ENCODE measurements around the gene CERKL.

CERKL gene

DNA sequence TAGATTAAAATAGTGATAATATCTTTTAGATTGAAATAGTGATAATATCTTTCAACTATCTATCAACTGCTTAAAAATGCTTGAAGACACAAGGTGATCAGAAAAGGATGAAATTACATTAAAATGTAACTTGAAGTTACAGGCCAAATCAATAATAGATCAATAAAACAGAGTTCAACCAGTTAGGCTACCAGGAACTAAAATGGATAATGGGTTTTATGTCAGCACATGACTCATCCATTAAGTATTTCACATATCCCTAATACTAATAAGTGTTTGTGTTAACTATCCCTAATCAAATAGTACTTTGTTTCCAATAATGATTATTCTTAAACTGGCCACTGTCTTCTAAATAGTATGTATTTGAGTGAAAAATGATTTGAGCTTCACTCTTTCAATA, 33.7 kb downstream of the CERKL start:
- no peak for DNase-seq

DNA sequence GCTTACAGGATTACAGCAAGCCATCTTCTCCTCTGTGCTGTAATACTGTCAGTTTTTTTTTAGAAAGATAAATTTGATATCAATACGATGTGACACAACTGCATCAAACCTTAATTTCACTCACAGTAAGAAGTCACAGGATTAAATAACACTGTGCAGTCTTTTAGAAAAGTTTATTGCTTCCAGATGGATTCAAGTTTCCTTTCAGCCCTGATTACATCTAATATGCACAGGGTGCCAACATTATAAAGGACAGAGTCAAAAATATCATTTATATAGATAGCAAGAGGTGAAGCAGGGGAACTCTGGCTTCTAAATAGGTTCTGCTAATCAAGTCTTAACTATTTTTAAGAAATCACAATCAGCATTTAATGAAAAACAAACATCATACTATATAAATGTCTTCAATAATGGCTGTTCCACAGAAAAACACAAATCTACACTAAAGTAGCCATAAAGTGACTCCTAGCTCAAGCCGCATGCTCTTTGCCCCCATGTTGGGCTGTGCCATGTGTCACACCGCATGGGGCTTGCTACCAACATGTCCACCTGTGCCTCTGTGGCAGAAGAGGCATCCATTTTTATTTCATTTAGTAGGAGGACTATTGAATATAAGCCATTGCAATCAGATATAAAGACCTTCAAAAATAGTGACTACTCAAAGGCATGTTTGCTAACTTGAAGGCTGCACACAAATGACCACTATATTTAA, 35.0 kb downstream of the CERKL start:
- no peak for DNase-seq

DNA sequence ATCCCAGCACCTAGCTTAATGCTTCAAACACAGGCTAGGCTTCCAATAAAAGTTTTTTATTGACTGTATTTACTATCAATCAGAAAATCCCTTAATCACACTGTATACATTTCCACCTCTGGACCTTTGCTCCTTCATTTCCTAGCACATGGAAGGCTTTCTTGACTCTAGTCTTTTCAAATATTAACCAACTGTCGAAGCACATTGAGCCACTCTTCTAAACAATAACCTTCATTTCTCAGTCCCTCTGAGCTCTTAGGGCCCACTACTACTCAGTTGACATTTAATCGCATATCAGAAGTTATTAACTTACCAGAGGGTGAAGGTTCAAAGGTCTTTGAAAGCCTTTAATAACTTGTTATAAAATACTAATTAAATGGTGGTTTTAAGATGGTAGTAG, 37.4 kb downstream of the CERKL start:
- DNase-seq, result no peak

DNA sequence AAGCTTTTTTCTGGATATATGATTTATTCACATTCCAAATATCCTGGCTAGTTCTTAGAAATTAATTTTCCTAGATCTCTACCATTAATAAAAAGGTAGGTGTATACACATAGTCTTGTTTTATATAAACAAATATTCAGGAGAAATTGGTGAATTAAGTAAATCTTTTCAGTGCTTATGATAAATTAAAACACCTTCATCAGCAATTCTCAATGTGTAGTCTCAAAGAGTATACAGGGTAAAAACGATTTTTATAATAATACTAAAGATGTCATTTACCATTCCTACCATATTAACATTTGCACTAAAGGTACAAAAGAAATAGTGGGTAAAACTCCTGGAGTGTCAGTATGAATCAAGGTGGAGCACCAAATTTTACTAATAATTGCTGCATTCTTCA, 40.2 kb downstream of the CERKL start:
- DNase-seq, result no peak

DNA sequence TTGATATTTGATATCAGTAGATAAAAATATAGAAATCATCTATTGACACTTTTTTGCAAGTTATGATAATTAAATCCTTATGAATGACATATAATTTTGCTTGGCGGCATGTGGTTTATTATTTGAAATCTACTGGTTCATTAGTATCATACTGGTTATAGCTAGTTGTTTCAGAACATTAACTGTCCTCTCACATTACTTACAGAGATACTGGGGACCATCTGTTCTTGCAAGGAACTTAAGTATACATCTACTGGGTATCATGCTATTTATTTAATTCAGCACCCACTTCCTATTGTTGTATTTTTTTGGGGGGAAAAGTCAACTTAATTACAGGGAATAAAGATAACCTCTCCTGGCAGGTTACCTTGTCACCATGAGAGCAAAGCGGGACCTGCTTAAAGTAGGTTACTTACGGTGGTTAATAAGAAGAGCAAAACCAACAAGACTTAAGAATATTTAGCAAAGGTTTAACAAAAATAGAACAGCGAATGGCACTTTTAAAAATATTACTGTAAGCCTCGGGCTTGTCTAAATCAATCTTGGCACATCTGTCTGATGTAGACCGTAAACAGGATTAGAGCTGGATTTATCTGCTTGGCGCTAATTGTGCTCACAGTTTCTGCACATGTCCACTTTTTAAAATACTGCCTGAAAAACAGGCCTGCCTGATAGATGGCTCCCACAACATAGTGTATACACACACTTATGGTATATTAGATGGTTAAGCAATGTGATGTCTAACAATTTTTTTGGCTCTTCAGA, 41.8 kb downstream of the CERKL start:
- DNase-seq, result no peak

DNA sequence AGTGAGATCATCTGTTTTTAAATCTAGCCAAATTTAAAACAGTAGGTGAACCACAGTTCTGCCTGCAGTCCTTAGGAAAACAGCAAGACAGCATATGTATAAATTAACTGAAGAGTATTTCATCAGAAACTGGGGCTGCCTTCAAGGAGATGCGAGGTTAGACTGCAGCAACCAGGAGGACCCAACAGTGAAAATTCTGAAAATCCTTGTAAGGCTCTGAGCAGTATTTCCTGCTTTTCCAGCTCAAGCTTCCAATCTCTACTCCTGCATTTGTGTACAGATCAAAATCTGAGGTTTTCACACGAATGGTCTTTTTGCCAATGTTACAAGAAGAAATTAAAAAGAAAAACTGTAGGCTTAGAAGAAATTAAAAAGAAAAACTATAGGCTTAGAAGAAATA, 43.7 kb downstream of the CERKL start:
- DNase-seq, result no peak

DNA sequence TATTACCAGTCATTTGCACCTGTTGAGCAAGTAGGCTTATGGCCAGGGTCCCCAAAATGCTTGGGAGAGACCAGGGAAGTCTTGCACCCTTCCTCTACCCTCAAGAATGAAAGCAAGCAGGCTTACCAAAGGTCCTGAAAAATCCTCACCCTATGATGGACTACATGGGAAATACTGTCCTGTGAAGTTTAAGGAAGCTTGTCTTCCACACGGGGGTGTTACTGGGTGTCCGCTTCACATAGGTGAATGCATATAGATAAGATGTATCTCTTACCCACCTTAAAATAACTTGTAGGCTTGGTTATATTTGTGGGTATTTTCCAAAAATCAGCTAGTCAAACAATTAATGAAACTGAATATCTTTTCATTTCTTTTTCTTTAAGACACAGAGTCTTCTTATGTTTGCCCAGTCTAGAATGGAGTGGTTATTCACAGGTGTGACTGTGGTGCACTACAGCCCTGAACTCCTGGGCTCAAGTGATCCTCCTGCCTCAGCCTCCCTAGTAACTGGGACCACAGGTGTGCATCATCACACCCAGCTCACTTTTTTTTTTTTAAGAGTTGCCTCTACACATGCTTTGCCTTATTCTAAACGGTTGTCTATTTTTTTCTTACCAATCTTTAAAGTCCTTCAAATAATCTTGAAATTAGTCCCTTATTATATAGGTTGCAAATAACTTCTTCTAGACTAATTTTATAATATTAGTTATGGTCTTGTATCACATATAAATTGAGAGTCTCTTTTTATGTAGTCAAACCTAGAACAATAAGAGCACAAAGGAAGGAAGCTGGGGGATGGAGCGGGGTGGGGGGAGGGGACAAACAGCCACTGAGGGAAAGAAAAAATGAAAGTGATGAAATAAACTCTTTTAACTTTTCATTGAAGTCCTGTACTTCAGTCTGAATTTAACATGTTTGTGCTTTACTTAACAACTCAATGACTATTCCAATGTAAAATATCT, 49.0 kb downstream of the CERKL start:
- no peak for DNase-seq

DNA sequence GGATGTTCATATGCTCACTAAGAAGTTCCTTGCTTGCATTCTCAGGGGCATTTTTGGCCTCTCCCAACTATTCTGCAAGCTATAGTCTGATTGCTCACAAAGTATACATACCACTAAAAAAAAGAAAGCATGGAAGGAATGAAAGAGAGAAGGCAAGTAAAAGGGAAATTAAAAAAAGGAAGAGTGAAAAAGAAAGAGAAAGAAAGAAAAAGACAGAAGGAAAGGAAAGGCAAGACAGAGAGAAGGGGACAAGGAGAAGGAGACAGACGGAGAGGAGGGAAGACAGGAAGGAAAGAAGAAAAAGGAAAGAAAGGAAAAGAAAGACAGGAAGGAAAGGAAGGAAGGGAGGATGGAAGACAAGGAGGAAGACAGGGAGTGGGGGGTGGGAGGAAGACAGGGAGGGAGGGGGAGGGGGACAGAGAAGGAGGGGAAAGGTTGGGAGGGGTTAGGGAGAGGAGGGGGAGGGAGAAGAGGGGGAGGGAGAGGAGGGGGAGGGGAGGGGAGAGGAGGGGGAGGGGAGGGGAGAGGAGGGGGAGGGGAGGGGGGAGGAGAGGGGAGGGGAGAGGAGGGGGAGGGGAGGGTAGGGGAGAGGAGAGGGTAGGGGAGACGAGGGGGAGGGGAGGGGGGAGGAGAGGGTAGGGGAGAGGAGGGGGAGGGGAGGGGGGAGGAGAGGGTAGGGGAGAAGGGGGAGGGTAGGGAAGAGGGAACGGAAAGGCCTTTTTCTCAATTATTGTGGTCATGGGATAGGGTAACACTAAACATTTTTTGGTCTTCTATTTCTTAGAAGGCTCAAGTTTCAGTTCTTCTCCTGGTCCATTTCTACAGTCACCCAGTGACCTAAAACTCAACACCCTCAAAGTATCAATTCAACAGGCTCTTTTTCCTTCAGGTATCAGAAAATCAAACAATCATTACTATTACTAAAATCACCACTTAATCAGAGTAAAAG, 50.7 kb downstream of the CERKL start:
- no peak for DNase-seq

DNA sequence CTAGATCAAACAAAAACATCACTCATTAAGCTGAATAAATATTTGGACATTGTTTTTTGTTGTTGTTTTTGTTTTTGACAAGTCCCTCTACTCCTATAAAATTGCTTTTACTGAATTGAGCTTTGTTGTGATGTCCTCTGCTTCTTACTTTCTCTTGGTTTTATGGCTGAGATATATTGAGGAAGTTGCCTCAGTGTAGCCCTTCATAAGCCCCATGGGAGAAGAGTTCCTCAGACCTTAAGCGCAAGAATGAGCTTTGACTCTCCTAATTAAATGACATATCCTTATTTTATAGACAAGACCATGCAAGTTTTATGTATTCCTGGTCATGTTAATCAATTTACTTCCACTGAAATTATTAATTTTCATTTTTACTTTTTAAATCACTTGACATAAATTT, 54.9 kb downstream of the CERKL start:
- DNase-seq, result no peak

DNA sequence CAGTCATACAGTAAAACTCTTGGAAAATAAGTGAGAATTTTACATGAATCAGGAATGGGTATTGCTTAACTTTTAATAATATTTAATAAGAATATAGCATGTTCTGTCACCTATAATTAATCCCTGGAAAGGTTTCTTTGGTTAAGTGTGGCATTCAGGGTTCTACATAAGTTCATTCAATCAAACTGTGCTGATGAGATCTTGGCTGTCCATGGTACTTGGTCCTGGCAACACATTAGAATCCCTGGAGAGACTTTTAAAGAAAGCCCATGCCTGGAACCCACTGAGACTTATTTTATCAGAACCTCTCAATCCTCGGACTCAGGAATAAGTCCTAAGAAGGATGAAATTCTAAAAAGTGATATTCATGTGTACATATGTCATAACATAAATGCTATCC, 60.3 kb downstream of the CERKL start:
- DNase-seq, result no peak

DNA sequence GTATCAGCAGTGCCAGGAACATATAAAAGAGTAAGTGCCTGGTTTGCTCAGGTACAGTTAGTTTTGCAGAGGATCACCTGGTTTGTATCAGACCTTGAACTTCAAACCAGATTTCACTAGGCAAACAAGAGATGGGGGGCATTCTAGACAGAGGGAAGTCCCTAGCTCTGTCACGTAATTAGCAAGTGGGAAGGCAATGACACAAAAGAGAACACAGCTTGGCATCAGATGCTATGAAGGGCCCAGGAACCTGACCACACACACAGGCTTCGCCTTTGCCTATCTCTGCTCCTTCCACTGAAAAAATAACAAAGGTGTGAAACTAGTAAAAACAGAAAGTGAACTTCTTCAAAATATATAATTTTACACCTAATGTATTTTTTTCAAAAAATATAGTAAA, 62.6 kb downstream of the CERKL start:
- no peak for DNase-seq

DNA sequence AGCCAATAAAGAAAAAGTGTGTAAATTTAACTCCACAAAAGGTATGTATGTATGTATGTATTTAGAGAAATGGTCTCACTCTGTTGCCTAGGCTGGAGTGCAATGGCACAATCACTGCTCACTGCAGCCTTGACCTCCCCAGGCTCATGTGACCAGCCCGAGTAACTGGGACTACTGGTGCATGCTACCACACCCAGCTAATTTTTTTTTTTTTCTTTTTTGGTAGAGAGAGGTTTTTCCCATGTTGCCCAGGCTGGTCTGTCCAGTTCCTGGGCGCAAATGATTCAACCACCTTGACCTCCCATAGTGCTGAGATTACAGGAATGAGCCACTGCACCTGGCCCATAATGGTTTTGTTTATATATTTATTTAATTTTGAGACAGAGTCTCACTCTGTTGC, 67.1 kb downstream of the CERKL start:
- no peak for DNase-seq

DNA sequence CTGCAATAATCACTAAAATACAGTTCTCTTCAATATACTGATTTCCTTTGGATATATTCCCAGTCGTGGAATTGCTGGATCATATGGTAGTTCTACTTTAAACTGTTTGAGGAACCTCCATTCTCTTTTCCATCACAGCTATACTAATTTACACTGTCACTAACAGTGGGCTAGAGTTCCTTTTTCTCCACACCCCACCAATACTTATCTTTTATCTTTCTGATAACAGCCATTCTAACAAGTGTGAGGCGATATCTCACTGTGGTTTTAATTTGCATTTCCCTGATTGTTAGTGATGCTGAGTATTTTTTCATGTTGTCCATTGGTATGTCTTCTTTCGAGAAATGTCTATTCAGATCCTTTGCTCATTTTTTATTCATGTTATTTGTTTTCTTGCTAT, 68.4 kb downstream of the CERKL start:
- no peak for DNase-seq

DNA sequence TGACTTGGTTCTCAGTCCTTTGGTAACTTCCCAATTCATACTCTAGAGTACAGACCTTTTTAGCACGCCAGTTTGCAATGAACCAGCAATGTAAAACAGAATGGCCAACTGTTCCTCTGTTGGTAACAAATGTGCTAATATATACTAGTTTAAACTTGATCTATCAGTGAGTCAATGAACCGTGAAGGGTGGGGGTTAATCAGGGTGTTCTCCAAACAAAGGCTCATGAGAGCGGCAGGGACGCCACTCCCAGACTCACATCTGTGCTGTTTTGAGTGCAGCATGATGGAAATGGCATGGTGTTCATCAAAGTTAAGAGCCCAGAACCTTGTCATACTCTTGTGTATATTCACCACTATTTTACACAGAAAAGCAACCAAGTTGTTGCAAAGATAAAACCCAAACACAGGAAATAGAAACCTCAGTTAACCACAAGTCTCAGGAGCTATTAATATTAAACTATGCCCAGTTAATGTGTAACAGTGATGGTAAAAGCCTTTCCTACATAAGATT, 70.3 kb downstream of the CERKL start:
- no peak for DNase-seq

DNA sequence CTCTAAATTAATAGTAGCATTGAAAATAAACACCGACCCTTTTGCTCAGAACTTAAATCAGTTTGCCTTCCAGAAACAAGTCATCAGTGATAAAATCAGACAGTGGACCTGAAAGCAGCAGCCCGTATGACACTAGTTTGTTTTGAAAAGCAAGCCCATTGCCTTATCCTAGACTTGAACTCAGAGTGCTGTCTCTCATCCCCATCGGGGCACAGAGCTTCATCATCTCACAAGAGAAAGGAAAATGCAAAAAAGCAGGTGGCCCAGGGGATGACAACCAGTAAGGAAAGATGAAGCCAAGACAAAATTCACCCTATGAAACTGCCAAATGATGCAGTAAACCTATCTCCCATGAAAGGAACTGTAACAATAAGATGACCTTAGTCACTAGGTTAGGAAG, 71.2 kb downstream of the CERKL start:
- no peak for DNase-seq

DNA sequence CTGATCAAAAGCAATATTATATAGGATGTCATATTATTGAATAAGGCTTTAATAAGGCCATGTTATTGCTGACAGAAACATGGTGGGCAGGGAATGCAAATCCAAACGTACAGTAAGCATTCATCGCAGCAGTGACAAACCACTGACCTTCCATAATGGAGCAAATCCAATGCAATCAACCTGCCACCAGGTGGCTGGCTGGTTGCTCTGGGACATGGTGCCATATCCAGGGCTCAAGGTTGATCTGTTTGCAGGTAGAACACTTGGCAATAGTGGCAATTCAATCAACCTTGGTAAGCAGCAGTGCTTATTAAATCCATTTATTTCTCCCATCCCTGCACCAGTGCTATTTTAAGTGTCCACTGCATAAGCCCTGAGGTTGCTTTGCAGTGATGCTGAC, 75.4 kb downstream of the CERKL start:
- DNase-seq, result no peak

DNA sequence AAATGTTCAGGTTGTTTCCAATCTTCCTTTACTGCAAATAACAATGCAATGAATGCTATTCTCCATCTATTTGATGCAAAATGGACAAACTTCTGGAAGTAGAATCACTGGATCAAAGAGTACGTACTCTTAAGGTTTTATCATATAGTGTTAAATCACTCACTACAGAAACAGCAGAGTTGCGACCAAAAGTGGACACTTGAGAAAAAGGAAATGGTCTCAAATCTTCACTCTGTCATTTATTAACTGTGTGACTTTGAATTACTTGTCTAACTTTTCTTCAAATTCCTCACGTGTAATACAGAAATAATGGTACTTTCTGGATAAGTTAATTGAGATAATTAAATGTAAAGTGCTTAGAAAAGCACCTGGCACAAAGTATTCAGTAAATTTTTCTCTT, 78.1 kb downstream of the CERKL start:
- no peak for DNase-seq

DNA sequence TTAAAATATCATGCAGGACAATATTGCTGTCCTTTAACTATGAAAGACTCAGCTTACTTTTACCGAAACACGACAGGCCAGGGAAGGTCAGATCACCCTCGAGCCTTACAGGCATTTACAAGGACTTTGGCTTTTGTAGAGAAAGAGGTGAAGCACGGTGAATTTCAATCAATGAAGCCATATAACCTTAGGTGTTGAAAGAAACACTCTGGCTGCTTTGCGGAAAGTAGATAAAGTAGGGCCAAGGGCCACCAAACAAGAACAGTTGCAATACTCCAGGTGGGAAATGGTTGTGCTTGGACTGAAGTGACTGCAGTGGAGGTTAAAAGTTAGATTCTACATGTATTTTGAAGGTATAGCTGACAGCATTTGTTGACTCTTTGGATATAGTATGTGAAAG, 80.5 kb downstream of the CERKL start:
- DNase-seq, result no peak

DNA sequence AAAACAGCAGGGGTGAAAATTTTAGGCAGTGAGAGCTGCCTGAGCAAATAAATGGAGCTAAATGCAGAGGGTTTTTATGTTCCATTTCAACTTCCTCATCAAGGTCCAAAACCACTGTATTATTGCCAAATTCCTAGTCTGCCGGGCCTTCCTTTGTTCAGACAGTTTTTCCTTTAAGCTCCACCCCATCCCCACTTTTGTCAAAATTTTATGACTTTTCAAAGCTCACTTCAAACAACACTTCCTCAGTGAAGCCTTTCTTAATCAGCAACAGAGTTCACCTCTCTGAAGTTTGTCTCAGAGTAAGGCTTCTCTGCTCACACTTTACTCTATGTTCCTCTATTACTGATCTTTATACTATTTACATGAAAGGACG, 81.3 kb downstream of the CERKL start:
- DNase-seq, result no peak

DNA sequence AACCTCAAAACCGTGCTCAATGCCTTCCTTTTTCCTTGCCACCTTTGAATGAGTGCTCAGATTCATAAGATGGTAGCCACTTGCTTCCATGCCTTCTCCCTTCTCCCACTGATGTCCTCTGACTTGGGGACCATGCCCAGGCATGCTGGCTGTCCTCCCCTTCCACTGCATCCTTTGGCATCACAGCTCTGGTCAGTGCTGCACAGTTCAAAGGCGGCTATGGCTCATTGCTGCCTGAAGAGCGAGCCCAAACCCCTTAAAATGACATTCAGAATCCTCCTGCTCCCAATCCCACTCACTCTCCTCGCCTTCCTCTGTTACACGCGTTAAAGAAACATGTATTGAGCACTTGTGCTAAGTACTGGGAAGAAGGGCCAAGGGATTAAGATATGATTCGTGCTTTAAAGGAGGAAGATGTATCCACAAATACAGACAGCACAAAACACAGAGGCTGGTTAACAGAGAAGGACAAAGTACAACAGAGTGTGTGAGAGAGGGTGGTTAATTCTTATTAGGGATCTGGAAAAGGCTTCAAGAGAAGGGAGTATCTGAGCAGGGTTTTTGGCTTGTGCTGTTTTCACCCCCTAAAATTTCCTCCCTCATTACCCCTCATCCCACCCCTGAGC, 81.8 kb downstream of the CERKL start:
- no peak for DNase-seq

DNA sequence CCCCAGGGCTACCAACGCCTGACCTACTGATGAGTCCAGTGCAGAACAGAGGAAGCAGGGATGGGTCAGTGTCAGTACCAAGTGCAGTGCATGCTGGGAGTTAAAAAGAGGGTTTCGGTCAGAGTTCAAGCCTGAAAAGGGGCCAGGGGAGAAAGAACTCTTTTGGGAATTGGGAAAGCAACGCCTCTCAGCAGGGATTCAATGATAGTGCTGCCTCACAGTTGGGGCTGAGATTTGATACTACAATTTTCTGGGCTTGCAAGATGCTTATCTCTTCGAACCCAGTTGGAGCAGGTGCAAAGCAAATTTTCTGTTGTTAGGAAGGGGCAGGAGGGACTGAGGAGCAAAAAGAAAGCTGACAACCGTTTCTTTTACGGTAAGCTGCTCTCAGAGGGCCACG, 82.6 kb downstream of the CERKL start:
- no peak for DNase-seq

Measured in activated gamma-delta T cell treated with Interleukin-2 at 50 U/mL for 16 hours (primary cell).